ENCODE measurements around the gene NCCRP1.

Gene NCCRP1

GRCh38 chr19:39162441-39163043 is 34.2 kb upstream of the NCCRP1 start:
- no peak for DNase-seq
- in situ Hi-C loops (cut with MboI; ENCODE audit: low pct_unique_long_range_greater_than_20kb, low sequenced_read_pairs): no loop called here

DNA sequence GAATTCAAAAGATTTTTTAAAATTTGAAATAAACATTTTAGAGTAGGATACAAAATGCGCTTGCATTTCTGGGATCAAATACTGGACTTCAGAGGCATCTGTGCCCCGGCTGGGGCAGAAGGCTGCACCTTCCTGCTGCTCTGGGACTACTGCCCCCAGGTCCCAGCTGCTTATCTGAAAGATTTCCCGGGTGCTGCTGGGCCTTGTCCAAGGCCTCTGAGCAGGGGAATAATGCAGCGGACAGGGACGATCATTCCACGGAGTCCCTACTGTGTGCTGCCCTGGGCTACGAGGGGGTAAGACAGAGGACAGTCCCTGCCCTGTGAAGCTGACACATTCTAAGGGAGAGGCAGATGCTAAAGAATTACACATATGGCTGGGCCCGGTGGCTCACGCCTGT is 33.1 kb upstream of the NCCRP1 start:
- no peak for DNase-seq
- in situ Hi-C loops (cut with MboI; ENCODE audit: low pct_unique_long_range_greater_than_20kb, low sequenced_read_pairs): no loop called here

- in situ Hi-C loops (cut with MboI; ENCODE audit: low pct_unique_long_range_greater_than_20kb, low sequenced_read_pairs): no loop called here
Measured at GRCh38 chr19:39164289-39164688, 32.5 kb upstream of the NCCRP1 start.

GRCh38 chr19:39165857-39166256 is 30.9 kb upstream of the NCCRP1 start:
- no peak for DNase-seq
- in situ Hi-C loops (cut with MboI; ENCODE audit: low pct_unique_long_range_greater_than_20kb, low sequenced_read_pairs): no loop called here

More at GRCh38 chr19:39164289-39164688, 32.5 kb upstream of the NCCRP1 start:
- no peak for DNase-seq

DNA sequence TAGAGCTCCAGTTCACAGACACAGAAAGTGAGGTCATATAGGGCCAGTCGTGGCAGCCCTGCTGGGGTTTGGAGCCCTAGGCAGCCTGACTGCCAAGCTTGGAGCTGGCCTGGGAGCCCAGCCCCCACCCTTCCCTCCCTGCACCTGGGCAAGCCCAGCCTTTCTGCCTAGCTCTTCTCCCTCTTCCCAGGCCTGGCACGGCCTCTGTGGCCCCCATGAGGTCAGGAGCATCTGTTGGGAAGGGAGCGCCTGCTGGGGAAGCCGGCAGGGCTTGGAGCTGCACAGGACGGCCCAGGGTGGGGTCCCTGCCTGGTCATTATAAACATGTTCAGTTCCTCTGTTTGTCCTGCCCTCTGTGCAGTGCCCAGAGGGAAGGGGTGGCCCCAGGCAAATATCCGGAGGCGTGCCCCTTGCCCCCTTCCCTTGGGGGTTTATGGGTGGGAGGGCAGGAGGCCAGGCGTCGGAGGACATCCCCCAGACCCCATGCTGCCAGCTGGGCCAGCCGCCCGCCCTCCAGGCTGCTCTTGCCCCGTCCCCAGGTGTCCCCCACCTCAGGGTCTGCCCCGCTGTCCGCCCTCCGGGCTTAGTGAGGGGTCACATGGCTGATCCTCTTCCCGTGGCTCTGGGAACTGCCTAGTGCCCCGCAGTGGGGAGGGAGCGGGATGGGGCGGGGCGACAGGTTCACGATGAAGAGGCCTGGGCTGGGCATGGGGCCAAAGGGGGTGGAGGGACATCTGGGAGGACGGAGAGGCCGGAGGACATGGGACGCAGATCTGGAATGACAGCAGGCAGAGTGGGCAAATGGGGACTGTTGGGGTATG is 30.0 kb upstream of the NCCRP1 start:
- no peak for DNase-seq
- in situ Hi-C loops (cut with MboI; ENCODE audit: low pct_unique_long_range_greater_than_20kb, low sequenced_read_pairs): no loop called here

DNA sequence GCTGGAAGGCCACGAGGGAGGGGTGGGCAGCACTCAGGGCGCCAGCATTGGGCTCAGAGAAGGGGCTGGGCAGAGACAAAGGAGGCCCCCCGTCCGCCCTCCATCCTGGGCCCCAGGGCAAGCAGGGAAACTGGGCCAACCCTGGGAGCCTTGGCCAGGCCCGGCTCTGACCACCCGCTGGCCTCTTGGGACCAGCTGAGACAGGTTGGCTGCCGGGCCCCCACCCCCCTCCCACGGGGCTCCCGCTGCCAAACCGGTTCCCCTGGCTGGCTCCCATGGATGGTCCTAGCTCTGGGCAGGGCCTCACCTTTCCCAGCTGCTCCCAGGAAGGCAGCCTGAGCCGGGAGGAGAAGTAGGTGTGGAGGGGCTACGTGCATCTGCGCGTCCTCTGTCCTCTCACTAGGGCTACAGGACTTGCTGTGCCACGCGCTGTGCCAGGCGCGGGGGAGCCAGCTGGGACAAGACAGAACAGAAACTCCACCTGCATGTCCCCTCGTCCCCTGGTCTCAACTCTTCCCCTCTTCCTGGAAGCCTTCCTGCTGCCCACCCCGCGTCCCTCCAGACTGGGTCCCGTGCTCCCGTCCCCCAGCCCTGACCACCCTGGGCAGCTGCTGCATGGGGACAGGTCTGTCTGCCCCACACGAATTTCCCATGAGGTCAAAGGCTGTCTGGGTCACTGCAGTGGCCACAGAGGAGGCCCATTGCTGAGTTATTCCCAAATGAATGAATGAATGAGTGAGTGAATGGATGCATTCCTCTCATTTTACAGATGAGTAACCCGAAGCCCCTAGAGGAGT is 29.1 kb upstream of the NCCRP1 start:
- in situ Hi-C loops (cut with MboI; ENCODE audit: low pct_unique_long_range_greater_than_20kb, low sequenced_read_pairs): no loop called here

GRCh38 chr19:39168258-39169142 is 28.3 kb upstream of the NCCRP1 start:
- DNase-seq: no peak
- in situ Hi-C loops (cut with MboI; ENCODE audit: low pct_unique_long_range_greater_than_20kb, low sequenced_read_pairs): no loop called here

More for the DNA sequence above, 29.1 kb upstream of the NCCRP1 start:
- DNase-seq: no peak

DNA sequence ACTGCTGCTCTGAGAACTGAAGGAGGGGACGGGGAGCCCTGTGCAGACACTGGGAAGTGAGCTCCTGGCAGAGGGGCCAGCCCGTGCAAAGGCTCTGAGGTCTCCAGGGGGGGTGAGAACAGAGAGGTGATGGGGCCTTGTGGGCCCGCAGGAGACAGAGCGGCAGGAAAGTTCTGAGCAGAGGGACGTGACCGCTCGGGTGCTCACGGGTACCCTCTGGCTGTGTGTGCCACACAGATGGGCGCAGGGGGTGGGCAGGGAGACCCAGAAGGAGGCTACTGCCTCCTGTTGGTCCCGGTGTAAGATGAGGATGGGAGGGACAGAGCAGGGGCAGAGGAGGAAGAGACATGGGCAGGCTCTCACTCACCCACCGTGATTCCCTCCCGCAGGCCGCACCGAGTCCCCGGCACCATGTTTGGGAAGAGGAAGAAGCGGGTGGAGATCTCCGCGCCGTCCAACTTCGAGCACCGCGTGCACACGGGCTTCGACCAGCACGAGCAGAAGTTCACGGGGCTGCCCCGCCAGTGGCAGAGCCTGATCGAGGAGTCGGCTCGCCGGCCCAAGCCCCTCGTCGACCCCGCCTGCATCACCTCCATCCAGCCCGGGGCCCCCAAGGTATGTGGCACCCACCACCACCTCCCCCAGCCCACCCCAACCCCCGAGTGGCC is 27.5 kb upstream of the NCCRP1 start:
- no peak for DNase-seq
- in situ Hi-C loops (cut with MboI; ENCODE audit: low pct_unique_long_range_greater_than_20kb, low sequenced_read_pairs): no loop called here

DNA sequence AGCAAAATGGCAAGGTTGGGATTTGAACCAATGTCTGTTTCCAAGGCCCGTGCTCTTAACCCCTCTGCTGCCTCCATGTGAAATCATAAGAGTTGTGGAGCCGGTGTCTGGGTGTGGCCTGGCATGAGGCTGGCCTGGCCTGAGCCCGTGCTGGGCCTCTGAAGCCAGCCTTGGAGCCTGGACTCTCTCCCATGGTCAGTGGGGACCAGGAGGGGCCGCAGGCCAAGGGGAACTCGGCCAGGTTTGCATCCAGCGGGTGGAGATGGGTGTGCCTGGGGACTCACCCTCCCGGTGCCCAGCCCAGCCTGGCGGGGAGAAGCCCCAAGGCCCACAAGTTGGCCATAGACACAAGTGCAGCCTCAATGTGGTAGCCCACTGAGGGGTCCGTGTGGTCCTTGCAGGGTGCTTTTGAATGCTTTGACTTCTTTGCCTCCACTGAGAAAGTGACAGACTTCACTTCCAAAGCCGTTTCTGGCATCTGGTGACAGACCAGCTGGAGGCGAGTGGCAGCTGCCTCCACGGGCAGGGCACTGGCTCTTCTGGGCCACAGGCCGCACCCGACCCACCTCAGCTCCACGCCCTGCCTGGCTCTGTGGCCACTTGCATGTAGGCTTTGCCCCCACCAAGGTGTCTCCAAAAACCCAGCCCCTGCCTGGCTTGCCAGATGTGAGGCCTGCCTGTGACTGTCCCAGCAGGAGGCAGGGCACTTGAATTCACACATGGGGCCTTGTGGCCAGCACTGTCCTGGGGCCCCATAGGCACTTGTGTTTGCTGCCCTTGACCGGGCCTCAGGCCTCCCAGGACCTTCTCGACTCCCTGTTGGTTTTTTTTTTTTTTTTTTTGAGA is 26.2 kb upstream of the NCCRP1 start:
- in situ Hi-C loops (cut with MboI; ENCODE audit: low pct_unique_long_range_greater_than_20kb, low sequenced_read_pairs): no loop called here
- no peak for DNase-seq

DNA sequence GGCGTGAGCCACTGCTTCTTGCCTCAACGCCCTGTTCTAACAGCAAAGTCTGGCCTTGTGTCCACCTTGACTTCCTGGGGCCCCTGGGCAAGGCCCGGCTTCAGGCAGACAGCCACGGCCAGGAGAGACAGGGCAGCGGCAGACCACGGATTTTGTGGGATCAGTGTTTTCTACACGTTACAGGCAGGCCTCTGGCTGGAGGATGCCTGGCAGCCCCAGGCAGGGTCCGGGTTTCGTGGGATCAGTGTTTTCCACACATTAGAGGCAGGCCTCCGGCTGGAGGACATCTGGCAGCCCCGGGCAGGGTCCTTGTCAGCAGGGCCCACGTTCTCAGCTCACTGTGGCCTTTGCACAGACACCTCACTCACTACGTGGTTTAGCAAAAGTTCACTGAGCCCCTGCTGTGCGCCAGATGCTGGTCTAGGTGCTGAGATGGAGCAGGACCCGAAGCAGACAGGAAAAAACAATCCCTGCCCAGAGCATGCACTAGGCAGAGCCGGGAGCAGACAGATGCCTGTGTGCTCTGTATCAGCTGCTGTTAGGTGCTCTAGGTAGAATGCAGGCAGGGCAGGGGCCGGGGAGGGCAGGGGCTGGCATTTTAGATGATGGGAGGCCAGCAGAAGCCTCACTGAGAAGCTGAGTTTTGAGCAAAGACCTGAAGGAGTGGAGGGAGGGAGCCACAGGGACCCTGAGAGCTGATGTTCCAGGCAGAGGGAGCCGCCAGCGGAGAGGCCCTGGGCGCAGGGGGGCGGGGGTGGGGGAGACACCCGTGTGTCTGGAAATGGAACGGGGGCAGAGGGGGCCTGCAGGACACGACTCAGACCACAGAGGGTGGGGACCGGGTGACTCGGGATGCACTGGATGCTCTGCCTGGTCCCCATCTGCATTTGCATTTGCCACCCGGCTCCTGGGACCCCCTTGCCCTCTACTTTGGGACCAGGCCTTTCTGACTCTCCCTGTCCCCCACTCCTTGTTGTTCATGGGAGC is 25.0 kb upstream of the NCCRP1 start:
- DNase-seq: no peak
- in situ Hi-C loops (cut with MboI; ENCODE audit: low pct_unique_long_range_greater_than_20kb, low sequenced_read_pairs): no loop called here

DNA sequence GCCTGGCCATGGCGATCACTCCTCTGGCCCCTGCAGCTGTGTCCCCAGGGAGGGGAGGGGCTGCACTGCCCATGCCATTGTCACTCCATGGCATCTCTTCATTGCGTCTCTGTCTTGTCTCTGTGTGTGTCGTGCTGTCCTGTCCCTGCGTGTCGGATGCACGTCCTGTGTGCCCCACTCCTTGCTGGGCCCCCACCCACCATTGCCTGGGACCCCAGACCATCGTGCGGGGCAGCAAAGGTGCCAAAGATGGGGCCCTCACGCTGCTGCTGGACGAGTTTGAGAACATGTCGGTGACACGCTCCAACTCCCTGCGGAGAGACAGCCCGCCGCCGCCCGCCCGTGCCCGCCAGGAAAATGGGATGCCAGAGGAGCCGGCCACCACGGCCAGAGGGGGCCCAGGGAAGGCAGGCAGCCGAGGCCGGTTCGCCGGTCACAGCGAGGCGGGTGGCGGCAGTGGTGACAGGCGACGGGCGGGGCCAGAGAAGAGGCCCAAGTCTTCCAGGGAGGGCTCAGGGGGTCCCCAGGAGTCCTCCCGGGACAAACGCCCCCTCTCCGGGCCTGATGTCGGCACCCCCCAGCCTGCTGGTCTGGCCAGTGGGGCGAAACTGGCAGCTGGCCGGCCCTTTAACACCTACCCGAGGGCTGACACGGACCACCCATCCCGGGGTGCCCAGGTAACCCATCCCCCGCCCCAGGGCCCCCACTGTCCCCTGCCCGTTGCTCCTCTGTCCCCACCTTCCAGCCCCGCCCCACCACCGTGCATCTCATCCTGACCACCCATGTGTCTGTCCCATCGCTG is 23.9 kb upstream of the NCCRP1 start:
- no peak for DNase-seq
- in situ Hi-C loops (cut with MboI; ENCODE audit: low pct_unique_long_range_greater_than_20kb, low sequenced_read_pairs): no loop called here

DNA sequence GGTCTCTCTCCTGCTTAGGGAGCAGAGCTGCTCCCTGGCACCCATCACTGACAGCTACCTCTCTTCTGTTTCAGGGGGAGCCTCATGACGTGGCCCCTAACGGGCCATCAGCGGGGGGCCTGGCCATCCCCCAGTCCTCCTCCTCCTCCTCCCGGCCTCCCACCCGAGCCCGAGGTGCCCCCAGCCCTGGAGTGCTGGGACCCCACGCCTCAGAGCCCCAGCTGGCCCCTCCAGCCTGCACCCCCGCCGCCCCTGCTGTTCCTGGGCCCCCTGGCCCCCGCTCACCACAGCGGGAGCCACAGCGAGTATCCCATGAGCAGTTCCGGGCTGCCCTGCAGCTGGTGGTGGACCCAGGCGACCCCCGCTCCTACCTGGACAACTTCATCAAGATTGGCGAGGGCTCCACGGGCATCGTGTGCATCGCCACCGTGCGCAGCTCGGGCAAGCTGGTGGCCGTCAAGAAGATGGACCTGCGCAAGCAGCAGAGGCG is 23.2 kb upstream of the NCCRP1 start:
- in situ Hi-C loops (cut with MboI; ENCODE audit: low pct_unique_long_range_greater_than_20kb, low sequenced_read_pairs): no loop called here
- no peak for DNase-seq

DNA sequence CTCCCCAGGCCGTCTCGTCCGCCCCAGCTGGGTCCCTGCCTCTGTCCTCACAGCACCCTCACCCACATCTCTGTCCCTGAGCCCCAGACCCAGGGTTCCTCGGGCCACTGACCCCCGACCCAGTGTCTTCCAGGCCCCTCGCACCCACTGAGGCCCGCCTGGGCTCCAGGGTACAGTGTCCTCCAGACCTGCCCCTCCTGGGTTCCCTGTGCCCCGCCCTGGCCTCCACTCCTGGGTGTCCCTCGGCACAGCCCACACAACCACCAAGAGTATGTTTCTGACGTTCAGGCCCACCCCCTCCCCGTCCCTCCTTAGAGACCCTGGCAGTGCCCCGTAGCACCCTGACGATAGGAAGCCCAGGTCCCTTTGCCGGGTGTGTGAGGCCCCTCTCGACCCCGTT is 22.6 kb upstream of the NCCRP1 start:
- in situ Hi-C loops (cut with MboI; ENCODE audit: low pct_unique_long_range_greater_than_20kb, low sequenced_read_pairs): no loop called here
- no peak for DNase-seq

DNA sequence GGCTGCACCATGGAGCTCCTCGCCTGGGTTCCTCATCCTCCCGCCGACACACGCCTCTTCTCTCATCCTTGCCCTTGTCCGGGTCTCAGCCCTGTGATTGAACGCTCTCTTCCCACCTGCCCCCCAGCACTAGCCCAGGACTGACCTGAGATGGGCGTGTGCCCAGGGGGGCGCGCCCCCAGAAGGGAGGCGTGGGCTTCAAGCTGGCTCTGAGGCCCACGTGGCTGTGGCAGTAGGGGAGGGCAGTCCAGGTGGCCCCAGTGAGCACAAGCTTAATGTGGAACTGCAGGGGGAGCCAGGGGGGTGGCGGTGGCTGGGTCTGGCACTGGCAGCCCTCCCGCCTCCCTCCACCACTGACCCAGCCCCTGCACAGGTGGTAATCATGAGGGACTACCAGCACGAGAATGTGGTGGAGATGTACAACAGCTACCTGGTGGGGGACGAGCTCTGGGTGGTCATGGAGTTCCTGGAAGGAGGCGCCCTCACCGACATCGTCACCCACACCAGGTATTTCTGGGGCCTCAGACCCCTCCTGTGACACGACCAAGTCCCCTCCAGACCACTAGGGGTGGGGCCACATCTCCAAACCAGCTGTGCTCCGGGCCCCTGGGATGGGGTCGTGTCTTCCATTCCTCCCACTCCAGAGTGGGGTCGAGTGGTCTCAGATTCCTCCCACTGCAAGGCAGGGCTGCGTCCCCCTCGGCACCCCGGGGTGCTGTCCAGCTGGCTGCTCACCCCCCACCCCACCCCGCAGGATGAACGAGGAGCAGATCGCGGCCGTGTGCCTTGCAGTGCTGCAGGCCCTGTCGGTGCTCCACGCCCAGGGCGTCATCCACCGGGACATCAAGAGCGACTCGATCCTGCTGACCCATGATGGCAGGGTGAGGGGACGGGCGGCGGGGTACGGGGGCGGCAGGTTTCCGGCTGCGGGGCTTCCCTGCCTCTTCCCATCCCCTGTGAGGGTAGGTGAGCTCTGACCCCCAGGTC is 21.9 kb upstream of the NCCRP1 start:
- no peak for DNase-seq
- in situ Hi-C loops (cut with MboI; ENCODE audit: low pct_unique_long_range_greater_than_20kb, low sequenced_read_pairs): no loop called here

DNA sequence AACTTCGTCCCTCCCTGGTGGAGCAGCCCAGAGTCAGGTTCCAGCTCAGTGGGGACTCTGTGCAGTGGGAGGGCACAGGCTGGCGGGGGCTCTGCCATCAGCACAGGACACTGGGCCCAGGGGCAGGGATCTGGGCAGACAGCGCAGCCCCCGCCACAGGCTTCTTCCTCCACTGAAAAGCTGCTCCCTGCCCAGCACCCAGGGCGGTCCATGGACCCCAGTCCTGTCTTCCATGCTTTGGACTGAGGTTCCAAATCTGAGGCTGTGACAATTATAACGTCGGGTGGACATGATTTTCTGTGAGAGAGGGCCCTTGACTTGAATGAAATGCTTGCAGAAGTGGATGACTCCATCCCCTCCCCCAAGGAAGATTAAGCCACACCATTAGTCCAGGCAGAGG is 21.2 kb upstream of the NCCRP1 start:
- in situ Hi-C loops (cut with MboI; ENCODE audit: low pct_unique_long_range_greater_than_20kb, low sequenced_read_pairs): no loop called here
- no peak for DNase-seq
